ENCODE results near the gene MYOG. TPM values are rescaled to one million over a fixed set of nuclear protein-coding genes. Genes with fewer than 3 reads are reported as not detected.

Gene MYOG
- total RNA-seq (2013), result 0.10 TPM
- polyA plus RNA-seq (not detected), polyA minus RNA-seq (not detected in 2 replicates), total RNA-seq (0 to 0.30 (median 0) reads per million in 11 experiments)

GRCh38 chr1:203085528-203086406 is at the start of gene MYOG:
MYOG (minus strand) TSS chr1:203086012; CDS start chr1:203085961, 51 bp downstream.
- H3K27me3 ChIP-seq (ENCODE audit: control insufficient read depth in 2 of 2, insufficient read depth in 2 of 2, low read length in 2 of 2), result no peaks in the 10 kb centered on the region
- peak within 1 kb of the TSS in 1 of 7 donors; percentile 46 for H3K27ac Mint-ChIP-seq
- H3K4me3 ChIP-seq (replicated peaks in 1 of 3; ENCODE audit: low read depth in 2 of 3, low read length in 3 of 3), result no peak within 1 kb of the TSS
- WGBS (ENCODE audit: insufficient coverage), result 96% methylated on average over 19 of the region's 36 CpGs
- H3K27me3 Mint-ChIP-seq (ENCODE audit: low read depth in 3 of 3), result peaks cover 5 to 14% (median 9%) of the 10 kb centered on the region in 3 donors
- H3K36me3 Mint-ChIP-seq, result peaks cover 0 to under 1% of the 10 kb centered on the region in 2 donors
- H3K27ac ChIP-seq (ENCODE audit: low read depth in 1 of 2, low read length in 2 of 2), result no peak within 1 kb of the TSS
- H3K4me1 ChIP-seq (ENCODE audit: control insufficient read depth in 1 of 2, insufficient read depth in 2 of 2, low read length in 2 of 2), result peaks cover 8 to 30% of the 10 kb centered on the region in 2 donors
- no peak within 1 kb of the TSS for H3K9ac ChIP-seq (ENCODE audit: insufficient read depth, low read length, poor library complexity, severe bottlenecking)
- no peak for DNase-seq
- no peak within 1 kb of the TSS for H3K4me3 Mint-ChIP-seq
- H3K4me2 ChIP-seq (replicated peaks; ENCODE audit: extremely low read depth, low read length, poor library complexity, severe bottlenecking), result no peak within 1 kb of the TSS
- no peaks in the 10 kb centered on the region for H4K20me1 ChIP-seq (ENCODE audit: insufficient read depth, low read length)
- peaks cover 37% of the 10 kb centered on the region for H3K4me1 Mint-ChIP-seq
- H3K36me3 ChIP-seq (replicated peaks in 1 of 2; ENCODE audit: control insufficient read depth in 1 of 2, insufficient read depth in 2 of 2, low read length in 2 of 2), result no peaks in the 10 kb centered on the region
- no peaks in the 10 kb centered on the region for H3K9me3 ChIP-seq (replicated peaks in 1 of 2; ENCODE audit: control insufficient read depth in 1 of 2, insufficient read depth in 1 of 2, low read length in 2 of 2)
- TF ChIP-seq CTCF (IDR thresholded peaks at IDR 0.05), result no peak
- intact Hi-C loops (cut with micrococcal nuclease), result no loop called here
- H3K79me2 ChIP-seq (ENCODE audit: insufficient read depth, low read length), result no peaks in the 10 kb centered on the region
- peaks cover 0 to 3% (median 0%) of the 10 kb centered on the region in 7 donors for H3K9me3 Mint-ChIP-seq
- no peak within 1 kb of the TSS for H2AFZ ChIP-seq (ENCODE audit: insufficient read depth, low read depth, low read length, poor library complexity, severe bottlenecking)

- Histone ChIP-seq H3K9ac (ENCODE audit: insufficient read depth, low read length, poor library complexity, severe bottlenecking) (no peak overlapping the region), H3K4me3 (replicated peaks in 1 of 3; ENCODE audit: low read depth in 2 of 3, low read length in 3 of 3) (no peak overlapping the region), H3K79me2 (ENCODE audit: insufficient read depth, low read length) (no peaks in the 10 kb centered on the region), H3K27me3 (ENCODE audit: control insufficient read depth in 2 of 2, insufficient read depth in 2 of 2, low read length in 2 of 2) (peaks cover 16 to 50% of the 10 kb centered on the region in 2 donors), H2AFZ (ENCODE audit: insufficient read depth, low read depth, low read length, poor library complexity, severe bottlenecking) (no peak overlapping the region), H3K4me1 (ENCODE audit: control insufficient read depth in 1 of 2, insufficient read depth in 2 of 2, low read length in 2 of 2) (peaks cover 34 to 38% of the 10 kb centered on the region in 2 donors), H3K27ac (ENCODE audit: low read depth in 1 of 2, low read length in 2 of 2) (no peak overlapping the region), H3K36me3 (replicated peaks in 1 of 2; ENCODE audit: control insufficient read depth in 1 of 2, insufficient read depth in 2 of 2, low read length in 2 of 2) (no peaks in the 10 kb centered on the region), H3K4me2 (replicated peaks; ENCODE audit: extremely low read depth, low read length, poor library complexity, severe bottlenecking) (no peak overlapping the region), H3K9me3 (replicated peaks in 1 of 2; ENCODE audit: control insufficient read depth in 1 of 2, insufficient read depth in 1 of 2, low read length in 2 of 2) (no peaks in the 10 kb centered on the region), H4K20me1 (ENCODE audit: insufficient read depth, low read length) (no peaks in the 10 kb centered on the region)
- peak overlapping the region in 1 of 2 donors; percentile 53 for H3K4me3 Mint-ChIP-seq
- TF ChIP-seq CTCF (IDR thresholded peaks at IDR 0.05), result no peak
- WGBS (ENCODE audit: insufficient coverage), result 53% methylated on average over 3 of the region's 12 CpGs
- H3K4me1 Mint-ChIP-seq, result peaks cover 36% of the 10 kb centered on the region
- peak overlapping the region in 4 of 7 donors; percentile 3 to 57 (median 40) for H3K27ac Mint-ChIP-seq
- peaks cover 0 to 2% (median 0%) of the 10 kb centered on the region in 7 donors for H3K9me3 Mint-ChIP-seq
- intact Hi-C loops (cut with micrococcal nuclease), result no loop called here
- H3K27me3 Mint-ChIP-seq (ENCODE audit: low read depth in 3 of 3), result peaks cover 26 to 52% (median 44%) of the 10 kb centered on the region in 3 donors
- H3K36me3 Mint-ChIP-seq, result no peaks in the 10 kb centered on the region
- DNase-seq, result peak; percentile 18 to 43 (median 19)
Observed at GRCh38 chr1:203133970-203134725, 48.3 kb upstream of the MYOG start.
